Smooth muscle cell of the brain vasculature (primary cell): Measurements from ENCODE around the gene GOLGA7B.
"Not testable (repeated sequence)": the region's sequence is repeated elsewhere in the genome, so short reads cannot be mapped to it uniquely, and the experiment has no call there.

Experiments
- DNase-seq: peaks from one replicate; pipeline ENCODE4 v3.0.0-alpha.2; 2012; ENCODE audit warnings: low read depth, low spot score

Gene GOLGA7B

GRCh38 chr10:97831259-97831658 lies 18.4 kb upstream of the GOLGA7B start:
- no peak for DNase-seq

GRCh38 chr10:97836446-97836845 lies 13.2 kb upstream of the GOLGA7B start:
- DNase-seq = no peak

- DNase-seq = no peak
These were observed 11.6 kb upstream of the GOLGA7B start for GRCh38 chr10:97838091-97838490.

- not testable (repeated sequence) for DNase-seq
These were observed 8.5 kb upstream of the GOLGA7B start for GRCh38 chr10:97841166-97841565.

GRCh38 chr10:97842114-97842513 lies 7.5 kb upstream of the GOLGA7B start:
- not testable (repeated sequence) for DNase-seq

GRCh38 chr10:97842656-97843280 lies 6.9 kb upstream of the GOLGA7B start:
- DNase-seq = no peak

GRCh38 chr10:97843281-97843671 lies 6.4 kb upstream of the GOLGA7B start:
- no peak for DNase-seq

GRCh38 chr10:97843972-97844371 lies 5.7 kb upstream of the GOLGA7B start:
- not testable (repeated sequence) for DNase-seq

- no peak for DNase-seq
These were observed 5.0 kb upstream of the GOLGA7B start for GRCh38 chr10:97844678-97845077.

- no peak for DNase-seq
These were observed 448 bp upstream of the GOLGA7B start for GRCh38 chr10:97849103-97849686.

- no peak for DNase-seq
These were observed 803 bp downstream of the GOLGA7B start for GRCh38 chr10:97850446-97850845.

GRCh38 chr10:97851341-97852001 lies 1.8 kb downstream of the GOLGA7B start:
- no peak for DNase-seq

GRCh38 chr10:97852277-97852676 lies 2.6 kb downstream of the GOLGA7B start:
- DNase-seq = no peak

- DNase-seq = no peak
These were observed 3.3 kb downstream of the GOLGA7B start for GRCh38 chr10:97852840-97853405.

- no peak for DNase-seq
These were observed 5.1 kb downstream of the GOLGA7B start for GRCh38 chr10:97854743-97855142.

GRCh38 chr10:97858001-97858439 lies 8.4 kb downstream of the GOLGA7B start:
- no peak for DNase-seq

- peak; percentile 26 for DNase-seq
These were observed 11.6 kb downstream of the GOLGA7B start for GRCh38 chr10:97861097-97861750.

- no peak for DNase-seq
These were observed 12.3 kb downstream of the GOLGA7B start for GRCh38 chr10:97861924-97862323.

- no peak for DNase-seq
These were observed 14.2 kb downstream of the GOLGA7B start for GRCh38 chr10:97863808-97864207.

- DNase-seq = no peak
These were observed 15.8 kb downstream of the GOLGA7B start for GRCh38 chr10:97865488-97865887.

GRCh38 chr10:97866524-97867219 lies 17.0 kb downstream of the GOLGA7B start:
- DNase-seq = no peak
